ENCODE measurements around the gene LRRC10.

The LRRC10 gene

DNA sequence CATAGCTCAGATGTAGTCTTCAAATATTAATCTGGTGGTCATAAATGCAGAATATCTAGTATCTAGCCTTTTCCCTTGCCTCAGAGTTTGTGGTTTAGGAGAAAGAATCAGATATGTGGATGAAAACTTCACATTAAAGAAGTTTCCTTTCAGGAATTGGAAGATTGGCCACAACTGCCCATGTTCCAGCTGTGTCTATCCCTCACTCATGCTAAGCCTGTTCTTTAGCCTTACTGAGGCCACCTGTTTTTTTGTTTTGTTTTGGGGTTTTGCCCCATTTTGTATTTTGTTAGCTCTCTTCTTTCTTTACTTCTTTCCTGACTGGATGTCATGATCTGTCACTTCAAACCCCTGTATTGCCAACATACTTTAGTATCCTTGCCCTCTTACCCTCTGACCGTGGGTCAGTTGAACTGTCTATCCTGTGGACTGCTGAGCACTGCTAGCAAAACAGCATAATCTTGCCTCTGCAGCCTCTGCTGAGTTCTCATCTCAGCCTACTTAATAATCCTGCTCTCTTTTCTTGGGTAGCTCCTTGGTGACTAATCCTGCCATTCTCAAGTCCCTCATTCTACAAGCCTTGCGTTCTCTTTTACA, 47.4 kb downstream of the LRRC10 start:
- DNase-seq = no peak
